HT1080 (cell line): ENCODE measurements around the gene CREB5. TPM values are rescaled to one million over a fixed set of nuclear protein-coding genes. Genes with fewer than 3 reads are reported as not detected.
"Not testable (repeated sequence)": the region's sequence is repeated elsewhere in the genome, so short reads cannot be mapped to it uniquely, and the experiment has no call there.

Experiments
- DNase-seq: peaks from one replicate; pipeline ENCODE4 v3.0.0-alpha.2; 2015; ENCODE audit warnings: low read depth
- total RNA-seq: library from RNA; depleted of rRNA; stranded (reverse); fragments of >200 nt; shearing (Covaris generic); gene quantifications from 2 replicates; pipeline ENCODE4 v1.2.3, GENCODE V29; 2014

The CREB5 gene
- total RNA-seq, 1 experiment from 2014 or later: 9.3 TPM

- no peak for DNase-seq
Observed at GRCh38 chr7:28547115-28547514, 134.8 kb downstream of the CREB5 start.

- no peak for DNase-seq
Observed at GRCh38 chr7:28548416-28548815, 136.1 kb downstream of the CREB5 start.

GRCh38 chr7:28549998-28550397 is 137.7 kb downstream of the CREB5 start:
- DNase-seq: no peak

GRCh38 chr7:28550580-28551186 is 138.4 kb downstream of the CREB5 start:
- DNase-seq: no peak

- DNase-seq: no peak
Observed at GRCh38 chr7:28551331-28551730, 139.0 kb downstream of the CREB5 start.

- not testable (repeated sequence) for DNase-seq
Observed at GRCh38 chr7:28551766-28552165, 139.4 kb downstream of the CREB5 start.

- DNase-seq: no peak
Observed at GRCh38 chr7:28554802-28555471, 142.6 kb downstream of the CREB5 start.

- no peak for DNase-seq
Observed at GRCh38 chr7:28556025-28556424, 143.7 kb downstream of the CREB5 start.

- DNase-seq: no peak
Observed at GRCh38 chr7:28556671-28557070, 144.4 kb downstream of the CREB5 start.

- no peak for DNase-seq
Observed at GRCh38 chr7:28558236-28558635, 145.9 kb downstream of the CREB5 start.

GRCh38 chr7:28560767-28561166 is 148.4 kb downstream of the CREB5 start:
- no peak for DNase-seq

GRCh38 chr7:28564033-28564432 is 151.7 kb downstream of the CREB5 start:
- DNase-seq: no peak

- no peak for DNase-seq
Observed at GRCh38 chr7:28564755-28565374, 152.5 kb downstream of the CREB5 start.

- DNase-seq: no peak
Observed at GRCh38 chr7:28565980-28566379, 153.7 kb downstream of the CREB5 start.

GRCh38 chr7:28570113-28570969 is 158.0 kb downstream of the CREB5 start:
- no peak for DNase-seq

- peak; percentile 66 for DNase-seq
Observed at GRCh38 chr7:28570970-28571288, 158.6 kb downstream of the CREB5 start.

GRCh38 chr7:28571405-28571804 is 159.1 kb downstream of the CREB5 start:
- DNase-seq: no peak

- DNase-seq: no peak
Observed at GRCh38 chr7:28572321-28573058, 160.2 kb downstream of the CREB5 start.

- DNase-seq: no peak
Observed at GRCh38 chr7:28573059-28573553, 160.8 kb downstream of the CREB5 start.

GRCh38 chr7:28573651-28574301 is 161.5 kb downstream of the CREB5 start:
- DNase-seq: no peak

GRCh38 chr7:28575241-28575643 is 162.9 kb downstream of the CREB5 start:
- DNase-seq: peak; percentile 17
